Activated CD4-positive, alpha-beta T cell treated with anti-CD3 and anti-CD28 coated beads, Interleukin-2, amount 10 ng/mL, durations not matched to agents 7 days and 5 days (primary cell): ENCODE data around the gene YWHAH. TPM values are rescaled to one million over a fixed set of nuclear protein-coding genes. Genes with fewer than 3 reads are reported as not detected.
A peak's percentile ranks its signal among the peaks of the same experiment; 100 is the strongest.

ENCODE experiments used
- CTCF ChIA-PET: fragments of 350-600 bp; sonication (Branson Sonifier 250); formaldehyde crosslinking; loops from one replicate; lab custom pipeline; 2021; ENCODE audit warnings: antibody characterized with exemption; lab: Charles Lee
- POLR2A ChIA-PET: fragments of 350-600 bp; sonication (Branson Sonifier 250); formaldehyde crosslinking; loops from one replicate; lab custom pipeline; 2021; ENCODE audit warnings: antibody characterized with exemption; lab: Charles Lee
- DNase-seq: peaks from one replicate; pipeline ENCODE4 v3.0.0-alpha.2; 2020
- H3K27ac Mint-ChIP-seq: one replicate; pipeline ENCODE4 v1.8.0; 2021; ENCODE audit warnings: mild to moderate bottlenecking, moderate library complexity, mixed read lengths
- H3K27me3 Mint-ChIP-seq: one replicate; pipeline ENCODE4 v1.8.0; 2021; ENCODE audit warnings: mixed read lengths
- H3K36me3 Mint-ChIP-seq: one replicate; pipeline ENCODE4 v1.8.0; 2021; ENCODE audit warnings: low read depth, mixed read lengths
- H3K4me1 Mint-ChIP-seq: one replicate; pipeline ENCODE4 v1.8.0; 2021; ENCODE audit warnings: mixed read lengths
- H3K4me3 Mint-ChIP-seq: one replicate; pipeline ENCODE4 v1.8.0; 2021; ENCODE audit warnings: mild to moderate bottlenecking, moderate library complexity, mixed read lengths
- H3K9me3 Mint-ChIP-seq: one replicate; pipeline ENCODE4 v1.8.0; 2021; ENCODE audit warnings: mixed read lengths
- total RNA-seq, 2 experiments: library from RNA; stranded (reverse); gene quantifications; one replicate each; pipeline ENCODE4 v1.2.3, GENCODE V29; 2021

The YWHAH gene
- total RNA-seq, 2 experiments from 2014 or later = 182 to 190 TPM

DNA sequence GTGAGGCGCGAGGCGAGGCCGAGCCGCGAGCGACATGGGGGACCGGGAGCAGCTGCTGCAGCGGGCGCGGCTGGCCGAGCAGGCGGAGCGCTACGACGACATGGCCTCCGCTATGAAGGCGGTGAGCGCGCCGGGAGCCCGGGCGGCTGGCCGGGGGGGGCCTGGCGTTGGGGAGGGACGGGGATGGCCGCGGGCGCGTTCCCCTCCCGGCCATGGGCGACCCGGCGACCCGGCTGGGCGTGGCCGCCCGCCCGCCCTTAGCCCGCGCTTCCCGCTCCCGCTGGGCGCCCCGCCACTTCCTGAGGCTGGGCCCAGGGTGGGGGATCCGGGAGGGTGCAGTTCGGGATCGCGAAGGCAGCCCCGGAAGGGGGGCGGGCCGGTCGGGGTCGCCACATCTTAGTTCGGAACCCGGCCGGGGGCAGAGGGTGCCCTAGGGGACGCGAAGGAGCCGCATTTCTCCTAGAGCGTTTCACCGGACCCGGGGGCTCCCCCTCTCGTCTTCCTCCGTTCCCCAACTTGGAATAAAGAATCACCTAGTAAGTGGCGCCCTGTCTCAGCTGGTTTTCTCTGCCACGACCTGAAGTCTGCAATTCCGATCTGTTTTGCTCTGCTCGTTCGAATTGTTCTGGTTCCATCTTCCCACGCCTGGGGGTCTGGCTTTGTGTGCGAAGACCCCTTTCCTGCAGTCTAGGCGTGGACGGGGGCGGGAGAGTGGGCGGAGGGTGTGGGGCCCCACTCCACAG is 536 bp downstream of the YWHAH start:
- DNase-seq = peak; percentile 33
- POLR2A ChIA-PET = no interaction called here

DNA sequence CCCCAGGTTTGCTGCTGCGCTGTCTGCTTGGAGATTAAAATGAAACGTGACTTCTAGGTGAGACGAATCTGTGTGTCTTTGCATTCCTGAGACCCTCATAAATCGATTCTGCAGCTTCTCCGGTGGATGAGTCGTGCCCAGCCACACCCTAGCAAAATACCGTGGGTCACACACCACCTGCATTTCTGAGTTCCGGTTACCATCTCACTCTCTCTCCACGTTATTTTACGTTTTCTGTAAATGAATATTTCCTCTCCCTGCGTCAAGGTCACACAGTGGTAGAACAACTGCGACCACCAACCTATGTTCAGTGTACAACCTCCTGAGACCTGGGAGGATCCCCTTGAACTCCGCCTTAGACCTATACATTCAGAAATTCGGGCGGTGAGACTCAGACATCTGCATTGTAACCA is 1.1 kb downstream of the YWHAH start:
- DNase-seq = no peak
- Mint-ChIP-seq H3K4me3 (no peak overlapping the region), H3K27me3 (no peaks in the 10 kb centered on the region), H3K36me3 (peaks cover 28% of the 10 kb centered on the region), H3K27ac (no peak overlapping the region), H3K9me3 (no peaks in the 10 kb centered on the region), H3K4me1 (peaks cover 40% of the 10 kb centered on the region)
- POLR2A ChIA-PET = no interaction called here
- CTCF ChIA-PET = interaction anchor here (1.0 to 1.5 kb wide), 4 partner anchors 12 to 304 kb away, joined by 3 read pairs; no protein-coding TSS in a partner anchor

More for the DNA sequence above, 536 bp downstream of the YWHAH start:
- Mint-ChIP-seq H3K36me3 (peaks cover 24% of the 10 kb centered on the region), H3K4me1 (peaks cover 35% of the 10 kb centered on the region), H3K27me3 (no peaks in the 10 kb centered on the region), H3K4me3 (peak overlapping the region; percentile 45), H3K9me3 (no peaks in the 10 kb centered on the region), H3K27ac (peak overlapping the region; percentile 66)
- CTCF ChIA-PET = interaction anchor here (1.0 to 1.5 kb wide), 4 partner anchors 12 to 304 kb away, joined by 3 read pairs; no protein-coding TSS in a partner anchor

DNA sequence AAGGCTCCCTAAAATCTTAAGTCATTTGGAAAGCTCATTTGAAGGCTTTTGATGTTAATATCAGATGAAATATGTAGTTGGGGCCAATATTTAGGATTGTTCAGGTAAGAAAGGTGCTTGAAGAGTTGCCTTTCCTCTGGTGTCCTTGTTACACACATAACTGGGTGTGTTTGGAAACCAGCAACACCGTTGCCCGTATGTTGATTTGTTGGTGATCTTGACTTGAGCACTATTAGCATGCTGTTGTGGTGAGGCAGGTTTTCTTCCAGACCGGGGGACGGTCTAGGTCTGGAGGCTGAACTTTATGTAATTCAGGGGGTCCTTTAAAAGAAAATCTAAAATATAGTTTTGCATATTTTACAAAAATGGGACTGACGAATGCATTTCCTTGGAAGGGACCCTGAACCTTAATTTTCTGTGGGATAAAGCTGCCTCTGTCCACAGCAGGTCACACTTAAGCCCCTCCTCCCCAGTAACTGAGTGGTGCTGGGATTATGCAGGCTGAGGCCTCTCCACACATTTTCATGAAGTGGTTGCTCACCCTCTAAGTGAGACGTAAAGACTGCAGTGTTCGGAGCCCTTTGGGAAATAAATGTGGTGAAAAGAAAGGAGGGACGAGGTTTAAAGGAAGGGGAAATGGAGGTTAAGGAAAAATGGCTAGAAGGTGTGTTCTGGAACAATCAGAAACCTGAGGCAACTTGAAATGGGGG is 1.8 kb downstream of the YWHAH start:
- Mint-ChIP-seq H3K4me3 (no peak overlapping the region), H3K4me1 (peaks cover 46% of the 10 kb centered on the region), H3K27me3 (no peaks in the 10 kb centered on the region), H3K9me3 (no peaks in the 10 kb centered on the region), H3K36me3 (peaks cover 34% of the 10 kb centered on the region), H3K27ac (no peak overlapping the region)
- ChIA-PET CTCF (interaction anchor here (1.0 to 1.5 kb wide), 4 partner anchors 11 to 305 kb away, joined by 3 read pairs; no protein-coding TSS in a partner anchor), POLR2A (no interaction called here)
- DNase-seq = no peak

DNA sequence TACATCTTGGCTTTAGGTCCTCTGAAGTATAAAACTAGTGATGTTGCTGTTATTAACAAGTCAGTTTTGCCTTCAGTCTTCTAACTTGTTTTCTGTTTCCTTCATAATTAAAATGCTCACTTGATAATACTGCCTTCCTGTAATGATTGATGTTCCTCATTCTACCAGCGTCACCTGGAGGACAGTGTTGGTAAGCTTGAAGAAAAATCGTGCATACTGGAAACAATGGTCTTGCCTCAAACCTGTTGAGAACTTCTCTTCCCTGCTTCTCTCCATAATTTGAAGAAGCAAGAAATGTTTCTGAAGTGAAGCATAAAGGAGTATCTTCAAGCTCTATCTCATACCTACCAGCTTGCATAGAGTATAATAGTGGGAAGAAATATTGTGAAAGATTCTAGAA is 3.0 kb downstream of the YWHAH start:
- Mint-ChIP-seq H3K4me3 (peak overlapping the region; percentile 50), H3K36me3 (peaks cover 45% of the 10 kb centered on the region), H3K27me3 (no peaks in the 10 kb centered on the region), H3K9me3 (no peaks in the 10 kb centered on the region), H3K27ac (peak overlapping the region; percentile 74), H3K4me1 (peaks cover 58% of the 10 kb centered on the region)
- peak; percentile 67 for DNase-seq
- ChIA-PET CTCF (interaction anchor here (1.1 to 2.0 kb wide), 2 partner anchors 10 to 281 kb away, joined by 3 to 5 read pairs; no protein-coding TSS in a partner anchor), POLR2A (no interaction called here)

DNA sequence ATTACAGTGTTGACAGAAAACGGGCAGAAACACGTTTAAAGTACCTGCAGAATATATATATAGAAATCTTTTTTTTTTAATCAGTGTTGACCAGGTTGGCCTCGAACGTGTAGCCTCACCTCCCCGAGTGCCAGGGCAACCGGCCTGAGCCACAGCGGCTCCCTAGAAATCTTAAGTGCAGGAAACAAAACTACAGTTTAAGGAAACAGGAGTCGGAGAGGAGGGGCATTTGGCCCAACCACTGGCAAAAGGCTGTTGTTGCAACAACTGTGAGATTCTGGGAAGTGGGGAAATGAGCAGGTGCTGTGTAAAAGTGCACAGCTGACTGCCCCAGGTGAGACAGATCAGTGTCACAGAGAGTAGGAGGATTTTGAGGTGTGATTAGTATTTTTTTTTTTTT is 3.7 kb downstream of the YWHAH start:
- H3K9me3 Mint-ChIP-seq = no peaks in the 10 kb centered on the region
- ChIA-PET POLR2A (interaction anchor here (0.7 kb wide), 1 partner anchor 194 kb away, joined by 5 read pairs; the partner anchor contains the start of gene DEPDC5), CTCF (interaction anchor here (1.1 to 2.9 kb wide), 4 partner anchors 9 to 286 kb away, joined by 4 to 11 read pairs (median 6); partner anchors contain the start of gene PISD)
- no peak for DNase-seq
- peaks cover 46% of the 10 kb centered on the region for H3K36me3 Mint-ChIP-seq
- no peak overlapping the region for H3K27ac Mint-ChIP-seq
- H3K4me1 Mint-ChIP-seq = peaks cover 58% of the 10 kb centered on the region
- H3K27me3 Mint-ChIP-seq = no peaks in the 10 kb centered on the region
- no peak overlapping the region for H3K4me3 Mint-ChIP-seq

DNA sequence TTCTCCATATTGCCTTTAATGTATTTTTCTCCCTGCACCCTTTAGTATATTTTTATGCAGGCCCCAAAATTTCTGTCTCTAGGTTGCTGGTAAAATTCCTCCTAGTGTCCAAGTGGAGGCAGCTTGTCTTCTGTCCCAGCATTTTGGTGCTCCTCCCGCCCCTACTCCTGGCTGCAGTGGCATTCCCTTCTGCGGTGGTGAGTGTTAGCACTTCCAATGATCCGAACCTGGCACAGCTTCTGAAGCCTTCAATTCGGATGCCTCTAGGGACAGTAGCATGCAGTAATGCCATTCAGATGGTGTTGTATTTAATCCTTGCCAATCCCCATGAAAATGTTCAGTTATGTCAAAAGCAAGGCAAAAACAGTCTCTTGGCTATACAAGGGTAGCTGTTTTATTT is 5.9 kb downstream of the YWHAH start:
- Mint-ChIP-seq H3K9me3 (no peaks in the 10 kb centered on the region), H3K27ac (no peak overlapping the region), H3K36me3 (peaks cover 61% of the 10 kb centered on the region), H3K4me1 (peaks cover 70% of the 10 kb centered on the region), H3K27me3 (no peaks in the 10 kb centered on the region), H3K4me3 (no peak overlapping the region)
- no peak for DNase-seq
- ChIA-PET POLR2A (interaction anchor here (0.6 kb wide), 1 partner anchor 197 kb away, joined by 4 read pairs; the partner anchor contains the start of gene DEPDC5), CTCF (interaction anchor here (0.6 to 2.9 kb wide), 9 partner anchors 12 to 318 kb away, joined by 3 to 11 read pairs (median 4); partner anchors contain the start of gene PISD)

DNA sequence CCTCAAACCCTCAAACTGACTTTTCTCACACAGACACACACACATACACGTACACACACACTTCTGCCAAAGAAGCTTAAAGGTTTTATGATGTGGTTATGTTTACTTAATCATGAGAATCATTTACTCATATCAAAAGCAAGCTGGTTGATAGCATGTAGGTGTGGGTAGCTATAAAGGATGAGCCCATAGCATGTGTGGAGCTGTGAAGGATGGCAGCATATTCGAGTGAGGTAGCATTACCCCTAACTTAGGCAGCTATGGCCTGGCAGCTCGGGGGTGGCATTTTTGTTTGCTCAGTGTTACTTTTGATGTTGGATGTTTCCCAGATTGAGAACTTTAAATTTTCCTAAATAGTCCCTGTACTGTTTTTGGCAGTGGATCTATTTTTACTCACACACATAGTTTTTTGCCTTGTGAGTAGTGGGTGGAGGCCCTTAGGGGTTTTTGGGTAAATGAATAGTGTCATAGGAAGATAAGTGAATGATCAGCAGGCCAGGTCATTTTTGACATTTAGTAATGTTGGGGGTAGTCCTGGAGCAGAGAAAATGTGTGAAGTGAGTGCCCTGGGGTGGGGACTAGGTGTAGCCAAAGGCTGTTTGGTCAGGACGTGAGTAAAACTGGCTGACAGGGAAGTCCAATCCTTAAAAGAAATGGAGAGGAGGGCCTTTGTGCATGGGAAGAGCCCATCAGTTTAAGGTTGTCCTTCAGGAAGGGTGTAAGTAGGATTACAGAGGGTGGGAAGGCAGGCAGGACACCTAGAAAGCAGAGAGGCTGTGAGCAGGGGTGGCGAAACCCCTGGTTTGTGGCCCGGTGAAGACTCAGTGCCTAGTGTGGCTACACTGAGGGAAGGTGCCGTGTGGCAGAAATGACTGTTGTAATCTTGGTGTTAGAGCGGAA is 7.1 kb downstream of the YWHAH start:
- Mint-ChIP-seq H3K4me1 (peaks cover 80% of the 10 kb centered on the region), H3K27ac (peak overlapping the region; percentile 55), H3K4me3 (peak overlapping the region; percentile 3), H3K36me3 (peaks cover 71% of the 10 kb centered on the region), H3K9me3 (no peaks in the 10 kb centered on the region), H3K27me3 (no peaks in the 10 kb centered on the region)
- POLR2A ChIA-PET = no interaction called here
- CTCF ChIA-PET = interaction anchor here (0.7 to 1.7 kb wide), 6 partner anchors 11 to 290 kb away, joined by 3 to 6 read pairs (median 4); partner anchors contain the start of gene PISD
- DNase-seq = no peak

DNA sequence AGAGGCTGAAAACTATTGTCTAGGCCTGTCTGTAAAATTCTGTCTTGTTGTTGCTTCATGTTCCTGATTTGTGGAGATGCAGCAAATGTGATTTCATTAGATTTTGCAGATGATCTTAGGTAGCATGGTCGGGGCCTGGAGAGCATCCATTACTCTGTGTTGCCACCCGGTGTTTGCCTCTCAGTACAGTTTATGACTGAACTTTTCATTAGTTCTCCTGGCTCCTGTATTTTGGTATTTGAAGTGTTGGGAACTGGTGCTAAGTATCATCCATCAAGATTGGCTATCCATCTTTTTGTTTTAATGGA is 7.7 kb downstream of the YWHAH start:
- no peaks in the 10 kb centered on the region for H3K9me3 Mint-ChIP-seq
- POLR2A ChIA-PET = no interaction called here
- peaks cover 76% of the 10 kb centered on the region for H3K36me3 Mint-ChIP-seq
- H3K27ac Mint-ChIP-seq = no peak overlapping the region
- H3K4me1 Mint-ChIP-seq = peaks cover 84% of the 10 kb centered on the region
- CTCF ChIA-PET = interaction anchor here (0.7 to 1.6 kb wide), 3 partner anchors 16 to 287 kb away, joined by 3 to 7 read pairs (median 5); no protein-coding TSS in a partner anchor
- no peak for DNase-seq
- no peak overlapping the region for H3K4me3 Mint-ChIP-seq
- no peaks in the 10 kb centered on the region for H3K27me3 Mint-ChIP-seq

DNA sequence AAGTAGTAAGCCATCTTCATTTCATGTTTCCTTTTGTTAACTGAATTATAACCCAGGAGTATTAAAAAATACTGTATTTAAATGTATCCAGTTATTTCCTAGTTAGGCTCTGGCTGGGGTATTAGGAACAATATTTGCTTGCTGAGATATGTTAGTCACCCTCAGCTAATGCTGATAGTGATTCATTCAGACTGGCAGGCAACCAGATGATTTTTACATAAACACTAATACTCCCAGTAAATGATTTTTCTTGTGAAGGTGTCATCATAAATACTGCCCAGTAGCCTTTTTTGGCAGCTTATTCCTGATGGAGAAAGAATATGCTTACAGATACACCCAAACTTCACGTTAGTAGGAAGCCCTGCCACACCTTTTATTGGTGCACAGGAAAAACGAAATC is 8.1 kb downstream of the YWHAH start:
- POLR2A ChIA-PET = no interaction called here
- peaks cover 82% of the 10 kb centered on the region for H3K4me1 Mint-ChIP-seq
- no peak overlapping the region for H3K27ac Mint-ChIP-seq
- CTCF ChIA-PET = interaction anchor here (0.7 to 1.6 kb wide), 3 partner anchors 16 to 287 kb away, joined by 3 to 7 read pairs (median 5); no protein-coding TSS in a partner anchor
- no peaks in the 10 kb centered on the region for H3K9me3 Mint-ChIP-seq
- DNase-seq = no peak
- H3K27me3 Mint-ChIP-seq = no peaks in the 10 kb centered on the region
- peaks cover 76% of the 10 kb centered on the region for H3K36me3 Mint-ChIP-seq
- H3K4me3 Mint-ChIP-seq = no peak overlapping the region

DNA sequence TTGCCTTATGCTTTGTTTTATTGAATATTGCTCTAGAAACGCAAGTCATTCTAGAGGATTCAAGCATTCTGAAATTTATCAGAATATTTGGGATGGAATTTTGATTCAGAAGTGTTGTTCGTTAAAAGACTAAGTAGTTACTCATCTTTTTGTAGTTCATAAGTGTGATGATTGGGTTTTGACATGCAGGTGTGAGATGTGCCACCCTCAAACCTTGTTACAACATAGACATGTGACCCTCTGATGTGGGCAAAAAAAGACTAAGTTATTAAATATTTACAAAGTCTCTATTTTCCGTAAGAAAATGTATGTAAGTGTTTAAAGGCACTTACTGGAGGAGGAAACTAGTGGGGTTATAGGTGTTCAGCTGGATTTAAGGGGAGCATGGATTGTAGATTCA is 8.9 kb downstream of the YWHAH start:
- Mint-ChIP-seq H3K4me1 (peaks cover 77% of the 10 kb centered on the region), H3K9me3 (no peaks in the 10 kb centered on the region), H3K27me3 (no peaks in the 10 kb centered on the region), H3K4me3 (no peak overlapping the region), H3K27ac (peak overlapping the region; percentile 81), H3K36me3 (peaks cover 76% of the 10 kb centered on the region)
- CTCF ChIA-PET = interaction anchor here (0.9 to 1.6 kb wide), 3 partner anchors 10 to 288 kb away, joined by 3 to 7 read pairs (median 5); no protein-coding TSS in a partner anchor
- POLR2A ChIA-PET = no interaction called here
- no peak for DNase-seq

DNA sequence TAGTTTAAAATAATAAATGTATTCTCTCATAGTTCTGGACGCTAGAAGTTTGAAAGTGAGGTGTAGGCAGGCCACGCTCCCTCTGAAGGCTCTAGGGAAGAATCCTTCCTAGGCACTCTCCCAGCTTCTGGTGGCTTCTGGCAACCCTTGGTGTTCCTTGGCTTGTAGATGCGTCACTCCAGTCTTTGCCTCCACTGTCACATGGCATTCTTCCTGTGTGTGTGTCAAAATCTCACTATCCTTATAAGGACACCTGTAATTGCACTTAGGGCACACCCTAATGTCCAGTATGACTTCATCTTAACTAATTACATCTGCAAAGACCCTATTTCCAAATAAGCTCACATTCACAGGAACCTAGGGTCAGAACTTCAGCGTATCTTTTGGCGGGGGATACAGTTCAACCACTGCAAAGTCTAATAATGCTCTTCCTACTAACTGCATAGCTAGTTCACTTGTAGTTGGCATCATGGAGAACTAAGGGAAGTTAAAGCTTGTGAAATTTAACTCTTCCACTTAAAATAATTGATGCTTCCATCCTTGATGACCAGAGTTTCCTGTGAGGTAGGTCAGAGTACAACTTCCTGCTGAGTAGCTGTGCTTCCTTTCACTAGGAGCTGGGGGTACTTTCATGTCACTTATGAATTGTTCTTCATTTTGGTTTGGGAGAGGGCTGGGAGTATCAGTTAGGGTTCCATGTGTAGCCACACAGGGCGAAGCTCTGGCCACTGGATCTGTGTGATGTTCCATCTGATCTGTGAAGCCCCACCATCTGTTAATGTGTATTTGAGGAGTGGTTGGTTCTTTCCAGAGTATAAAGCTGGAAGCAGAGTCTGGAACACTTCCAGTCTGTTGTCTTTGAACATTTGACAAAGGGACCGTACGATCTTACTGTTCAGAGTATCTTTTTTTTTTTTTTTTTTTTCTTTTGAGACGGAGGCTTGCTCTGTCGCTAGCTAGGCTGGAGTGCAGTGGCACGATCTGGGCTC is 10.5 kb downstream of the YWHAH start:
- H3K4me3 Mint-ChIP-seq = no peak overlapping the region
- ChIA-PET POLR2A (no interaction called here), CTCF (interaction anchor here (1.1 to 1.3 kb wide), 2 partner anchors 16 to 289 kb away, joined by 5 to 10 read pairs; no protein-coding TSS in a partner anchor)

More for the DNA sequence above, 10.5 kb downstream of the YWHAH start:
- Mint-ChIP-seq H3K9me3 (no peaks in the 10 kb centered on the region), H3K27ac (peak overlapping the region; percentile 17), H3K36me3 (peaks cover 68% of the 10 kb centered on the region), H3K4me1 (peaks cover 72% of the 10 kb centered on the region), H3K27me3 (no peaks in the 10 kb centered on the region)
- no peak for DNase-seq
